ENCODE data around the gene MAPK9.
A peak's percentile ranks its signal among the peaks of the same experiment; 100 is the strongest.

Gene MAPK9
- total RNA-seq, result 60.1 to 67.3 reads per million in 2 donors

- DNase-seq, result peak; percentile 84
These were observed at the start of gene MAPK9 for GRCh38 chr5:180291943-180292831. Gene MAPK9, minus strand, starts transcription at chr5:180292083. Its CDS starts 11,522 bp downstream, at chr5:180280561.

- DNase-seq, result no peak
These were observed 49.7 kb upstream of the MAPK9 start for GRCh38 chr5:180341595-180341994.

GRCh38 chr5:180340856-180341255, 49.0 kb upstream of the MAPK9 start:
- DNase-seq, result no peak

GRCh38 chr5:180339583-180340183, 47.8 kb upstream of the MAPK9 start:
- no peak for DNase-seq

GRCh38 chr5:180338001-180338707, 46.3 kb upstream of the MAPK9 start:
- no peak for DNase-seq

- no peak for DNase-seq
These were observed 44.5 kb upstream of the MAPK9 start for GRCh38 chr5:180336234-180337020.

GRCh38 chr5:180335614-180336233, 43.8 kb upstream of the MAPK9 start:
- no peak for DNase-seq

- DNase-seq, result no peak
These were observed 43.1 kb upstream of the MAPK9 start for GRCh38 chr5:180334751-180335613.

- no peak for DNase-seq
These were observed 42.3 kb upstream of the MAPK9 start for GRCh38 chr5:180334176-180334575.

GRCh38 chr5:180333661-180334060, 41.8 kb upstream of the MAPK9 start:
- no peak for DNase-seq

GRCh38 chr5:180332861-180333260, 41.0 kb upstream of the MAPK9 start:
- DNase-seq, result no peak

- DNase-seq, result no peak
These were observed 40.2 kb upstream of the MAPK9 start for GRCh38 chr5:180332051-180332517.

GRCh38 chr5:180331647-180331950, 39.7 kb upstream of the MAPK9 start:
- DNase-seq, result no peak

- no peak for DNase-seq
These were observed 39.1 kb upstream of the MAPK9 start for GRCh38 chr5:180330810-180331646.

GRCh38 chr5:180330270-180330648, 38.4 kb upstream of the MAPK9 start:
- no peak for DNase-seq

GRCh38 chr5:180329606-180330269, 37.9 kb upstream of the MAPK9 start:
- no peak for DNase-seq

- DNase-seq, result no peak
These were observed 37.2 kb upstream of the MAPK9 start for GRCh38 chr5:180329138-180329435.

GRCh38 chr5:180328296-180329137, 36.6 kb upstream of the MAPK9 start:
- peak; percentile 44 for DNase-seq

GRCh38 chr5:180326989-180327565, 35.2 kb upstream of the MAPK9 start:
- DNase-seq, result no peak
